H9 (cell line): ENCODE results near the gene LRRC8C. TPM values are rescaled to one million over a fixed set of nuclear protein-coding genes. Genes with fewer than 3 reads are reported as not detected.

Experiments
- DNase-seq: peaks from one replicate; pipeline ENCODE4 v3.0.0-alpha.2; 2017
- H2AFZ ChIP-seq: one replicate; pipeline ENCODE4 v1.6.1; 2013; ENCODE audit warnings: mild to moderate bottlenecking, low read length, control low read depth, moderate library complexity
- H2AK5ac ChIP-seq: 2 replicates; pipeline ENCODE4 v1.6.1; 2013; ENCODE audit warnings: low read length, control low read depth, mixed read lengths; ENCODE audit not compliant: insufficient read length
- H2BK120ac ChIP-seq: one replicate; pipeline ENCODE4 v1.6.1; 2013; ENCODE audit warnings: low read depth, mild to moderate bottlenecking, low read length, control low read depth, inconsistent platforms; ENCODE audit not compliant: poor library complexity, severe bottlenecking
- H2BK12ac ChIP-seq: 2 replicates; pipeline ENCODE4 v1.6.1; 2013; ENCODE audit warnings: low read length, control low read depth, mixed read lengths, low read depth; ENCODE audit not compliant: insufficient read length
- H2BK15ac ChIP-seq: 2 replicates; pipeline ENCODE4 v1.6.1; 2013; ENCODE audit warnings: low read depth, low read length, control low read depth
- H2BK20ac ChIP-seq: one replicate; pipeline ENCODE4 v1.6.1; 2013; ENCODE audit warnings: low read depth, mild to moderate bottlenecking, low read length, control low read depth, inconsistent platforms; ENCODE audit not compliant: poor library complexity, severe bottlenecking
- H2BK5ac ChIP-seq: 2 replicates; pipeline ENCODE4 v1.6.1; 2013; ENCODE audit warnings: low read length, control low read depth, mixed read lengths; ENCODE audit not compliant: insufficient read length
- H3K14ac ChIP-seq: 2 replicates; pipeline ENCODE4 v1.6.1; 2013; ENCODE audit warnings: low read length, control low read depth; ENCODE audit not compliant: insufficient read depth
- H3K18ac ChIP-seq: 2 replicates; pipeline ENCODE4 v1.6.1; 2013; ENCODE audit warnings: low read depth, mild to moderate bottlenecking, mixed read lengths, low read length, control low read depth; ENCODE audit not compliant: insufficient read length
- H3K23ac ChIP-seq: 2 replicates; pipeline ENCODE4 v1.6.1; 2013; ENCODE audit warnings: low read length, control low read depth, mixed read lengths, low read depth; ENCODE audit not compliant: insufficient read length
- H3K23me2 ChIP-seq: 2 replicates; pipeline ENCODE4 v1.6.1; 2013; ENCODE audit warnings: low read depth, mild to moderate bottlenecking, mixed read lengths, low read length, control low read depth; ENCODE audit not compliant: insufficient read length, poor library complexity, severe bottlenecking
- H3K27ac ChIP-seq: 2 replicates; pipeline ENCODE4 v1.5.1; 2013; ENCODE audit warnings: low read length, control low read depth, mixed read lengths, low read depth; ENCODE audit not compliant: insufficient read length
- H3K27me3 ChIP-seq: 2 replicates; pipeline ENCODE4 v1.6.1; 2013; ENCODE audit warnings: low read length, control low read depth, inconsistent platforms; ENCODE audit not compliant: insufficient read depth
- H3K4ac ChIP-seq: 2 replicates; pipeline ENCODE4 v1.6.1; 2013; ENCODE audit warnings: low read depth, mild to moderate bottlenecking, control low read depth, inconsistent platforms, low read length, moderate library complexity
- H3K4me1 ChIP-seq: 2 replicates; pipeline ENCODE4 v1.6.1; 2013; ENCODE audit warnings: low read length, control low read depth, inconsistent platforms; ENCODE audit not compliant: insufficient read depth
- H3K4me2 ChIP-seq: 2 replicates; pipeline ENCODE4 v1.6.1; 2013; ENCODE audit warnings: low read length, control low read depth, mixed read lengths; ENCODE audit not compliant: insufficient read length, insufficient read depth
- H3K56ac ChIP-seq: 2 replicates; pipeline ENCODE4 v1.6.1; 2013; ENCODE audit warnings: low read depth, mild to moderate bottlenecking, mixed read lengths, low read length, control low read depth; ENCODE audit not compliant: insufficient read length
- H3K79me1 ChIP-seq: 2 replicates; pipeline ENCODE4 v1.6.1; 2013; ENCODE audit warnings: low read depth, mild to moderate bottlenecking, moderate library complexity, low read length, control low read depth, inconsistent platforms; ENCODE audit not compliant: insufficient read depth, poor library complexity, severe bottlenecking
- H3K79me2 ChIP-seq: 2 replicates; pipeline ENCODE4 v1.6.1; 2013; ENCODE audit warnings: low read length, control low read depth, inconsistent platforms; ENCODE audit not compliant: insufficient read depth
- H3K9ac ChIP-seq: 2 replicates; pipeline ENCODE4 v1.6.1; 2013; ENCODE audit warnings: low read length, control low read depth, mixed read lengths; ENCODE audit not compliant: insufficient read length; ENCODE audit errors: extremely low read depth
- H3K9me3 ChIP-seq: one replicate; pipeline ENCODE4 v1.6.1; 2013; ENCODE audit warnings: low read depth, low read length, inconsistent platforms; ENCODE audit not compliant: control insufficient read depth
- H3T11ph ChIP-seq: one replicate; pipeline ENCODE4 v1.6.1; 2013; ENCODE audit warnings: mild to moderate bottlenecking, low read length, control low read depth, inconsistent platforms
- H4K20me1 ChIP-seq: one replicate; pipeline ENCODE4 v1.6.1; 2013; ENCODE audit not compliant: control insufficient read depth, insufficient read length, insufficient read depth
- H4K5ac ChIP-seq: 2 replicates; pipeline ENCODE4 v1.6.1; 2013; ENCODE audit warnings: low read depth, mild to moderate bottlenecking, mixed read lengths, low read length, control low read depth; ENCODE audit not compliant: insufficient read length
- H4K8ac ChIP-seq: replicated peaks from 2 replicates; pipeline ENCODE4 v1.6.1; 2013; ENCODE audit warnings: low read length, control low read depth, mixed read lengths, low read depth; ENCODE audit not compliant: insufficient read length
- H4K91ac ChIP-seq: 2 replicates; pipeline ENCODE4 v1.6.1; 2013; ENCODE audit warnings: low read depth, mild to moderate bottlenecking, moderate library complexity, mixed read lengths, low read length, control low read depth; ENCODE audit not compliant: insufficient read length
- H3K27ac Mint-ChIP-seq, 3 experiments: 2 replicates in 2 of 3; 3 replicates in 1 of 3; pipeline ENCODE4 v1.8.0; 2020 to 2021; ENCODE audit warnings: mixed read lengths in 3 of 3, mild to moderate bottlenecking in 1 of 3, moderate library complexity in 1 of 3
- H3K27me3 Mint-ChIP-seq: 2 replicates; pipeline ENCODE4 v1.8.0; 2021; ENCODE audit warnings: low read depth, mild to moderate bottlenecking, moderate library complexity, mixed read lengths
- H3K36me3 Mint-ChIP-seq, 3 experiments: 2 replicates in 2 of 3; 3 replicates in 1 of 3; pipeline ENCODE4 v1.8.0; 2020 to 2021; ENCODE audit warnings: low read depth in 3 of 3, mixed read lengths in 3 of 3; ENCODE audit not compliant: insufficient read depth in 1 of 3
- H3K4me1 Mint-ChIP-seq, 2 experiments: 2 replicates each; pipeline ENCODE4 v1.8.0; 2020; ENCODE audit warnings: mixed read lengths in 2 of 2
- H3K4me3 Mint-ChIP-seq, 2 experiments: 2 replicates in 1 of 2; 3 replicates in 1 of 2; pipeline ENCODE4 v1.8.0; 2020 to 2021; ENCODE audit warnings: mild to moderate bottlenecking in 2 of 2, mixed read lengths in 2 of 2, moderate library complexity in 1 of 2
- H3K9me3 Mint-ChIP-seq, 2 experiments: 2 replicates in 1 of 2; 3 replicates in 1 of 2; pipeline ENCODE4 v1.8.0; 2020; ENCODE audit warnings: mild to moderate bottlenecking in 2 of 2, mixed read lengths in 2 of 2, moderate library complexity in 1 of 2
- WGBS: extraction: QIAGEN DNeasy Blood & Tissue Kit; methylation state at CpG from one replicate; pipeline ENCODE4 v1.1.7; 2013; ENCODE audit warnings: missing lambda C conversion rate, low lambda C conversion rate, mixed read lengths; ENCODE audit not compliant: insufficient read length; ENCODE audit errors: extremely low coverage; 5-methylcytosine and 5-hydroxymethylcytosine counted together
- total RNA-seq: library from RNA; stranded (reverse); gene quantifications from 2 replicates; pipeline ENCODE4 v1.2.1, GENCODE V29; 2021
- TF ChIP-seq, protein P1 (sequence below): fragments of 200-600 bp; sonication (generic); conservative IDR thresholded peaks from 3 replicates; pipeline ENCODE4 v1.8.0; 2021; ENCODE audit warnings: antibody characterized with exemption, mild to moderate bottlenecking

LRRC8C gene
- total RNA-seq, 1 experiment from 2014 or later = 1.9 TPM

DNA sequence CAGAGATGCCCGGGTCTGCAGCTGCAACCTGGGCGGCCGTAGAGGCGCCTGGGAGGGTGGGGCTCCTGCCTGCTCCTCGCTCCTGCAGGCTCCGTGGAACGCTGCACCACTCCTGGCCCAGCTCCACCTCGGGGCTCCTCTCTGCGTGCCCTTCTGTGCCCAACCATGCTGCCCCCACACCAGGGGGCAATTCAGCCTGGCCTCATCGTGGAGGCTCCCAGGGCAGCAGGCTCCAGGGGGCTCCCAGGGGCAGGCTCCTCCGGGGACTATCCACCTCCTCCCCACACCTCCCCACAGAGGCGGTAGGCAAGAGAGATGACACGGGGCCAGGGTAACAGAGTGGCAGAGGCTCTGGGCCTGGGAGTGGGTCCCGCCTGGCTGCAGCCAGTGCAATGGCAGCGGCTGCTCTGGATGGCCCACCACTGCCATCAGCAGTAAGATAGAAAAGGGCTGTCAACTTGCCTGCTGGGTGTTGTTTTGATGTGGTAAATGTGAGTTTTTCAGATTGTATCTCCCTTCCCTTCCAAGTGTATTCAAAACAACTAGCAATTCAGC is 22.4 kb upstream of the LRRC8C start:
- no peak overlapping the region for H3K9ac ChIP-seq
- no peak overlapping the region for H2BK15ac ChIP-seq
- no peaks in the 10 kb centered on the region for H4K20me1 ChIP-seq
- H3K27me3 Mint-ChIP-seq = no peaks in the 10 kb centered on the region
- no peak overlapping the region for H4K91ac ChIP-seq
- no peak overlapping the region for H3K27ac ChIP-seq
- no peaks in the 10 kb centered on the region for H3K4me1 ChIP-seq
- no peak overlapping the region for H4K8ac ChIP-seq
- no peaks in the 10 kb centered on the region for H3K9me3 Mint-ChIP-seq
- no peak overlapping the region for H2BK120ac ChIP-seq
- no peak overlapping the region for H2AK5ac ChIP-seq
- no peak overlapping the region for H3K56ac ChIP-seq
- no peak overlapping the region for H4K5ac ChIP-seq
- no peak for DNase-seq
- H2AFZ ChIP-seq = no peak overlapping the region
- no peaks in the 10 kb centered on the region; a peak in 1 of 7 replicates for H3K36me3 Mint-ChIP-seq
- no peak overlapping the region for H2BK12ac ChIP-seq
- H3K4me3 Mint-ChIP-seq = no peak overlapping the region
- H3K27ac Mint-ChIP-seq = no peak overlapping the region
- no peak overlapping the region for H2BK5ac ChIP-seq
- peaks cover 7 to 12% of the 10 kb centered on the region in 2 experiments for H3K4me1 Mint-ChIP-seq
- H3K14ac ChIP-seq = no peak overlapping the region
- H3K27me3 ChIP-seq = no peaks in the 10 kb centered on the region
- H3K23ac ChIP-seq = no peak overlapping the region
- TF ChIP-seq, protein P1, sequence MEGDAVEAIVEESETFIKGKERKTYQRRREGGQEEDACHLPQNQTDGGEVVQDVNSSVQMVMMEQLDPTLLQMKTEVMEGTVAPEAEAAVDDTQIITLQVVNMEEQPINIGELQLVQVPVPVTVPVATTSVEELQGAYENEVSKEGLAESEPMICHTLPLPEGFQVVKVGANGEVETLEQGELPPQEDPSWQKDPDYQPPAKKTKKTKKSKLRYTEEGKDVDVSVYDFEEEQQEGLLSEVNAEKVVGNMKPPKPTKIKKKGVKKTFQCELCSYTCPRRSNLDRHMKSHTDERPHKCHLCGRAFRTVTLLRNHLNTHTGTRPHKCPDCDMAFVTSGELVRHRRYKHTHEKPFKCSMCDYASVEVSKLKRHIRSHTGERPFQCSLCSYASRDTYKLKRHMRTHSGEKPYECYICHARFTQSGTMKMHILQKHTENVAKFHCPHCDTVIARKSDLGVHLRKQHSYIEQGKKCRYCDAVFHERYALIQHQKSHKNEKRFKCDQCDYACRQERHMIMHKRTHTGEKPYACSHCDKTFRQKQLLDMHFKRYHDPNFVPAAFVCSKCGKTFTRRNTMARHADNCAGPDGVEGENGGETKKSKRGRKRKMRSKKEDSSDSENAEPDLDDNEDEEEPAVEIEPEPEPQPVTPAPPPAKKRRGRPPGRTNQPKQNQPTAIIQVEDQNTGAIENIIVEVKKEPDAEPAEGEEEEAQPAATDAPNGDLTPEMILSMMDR = no peak
- no peak overlapping the region for H3K4ac ChIP-seq
- no peak overlapping the region for H2BK20ac ChIP-seq
- no peak overlapping the region for H3K18ac ChIP-seq
- no peaks in the 10 kb centered on the region for H3K9me3 ChIP-seq
- WGBS = no CpG with 5 or more reads among the region's 15 CpGs
- no peaks in the 10 kb centered on the region for H3K79me2 ChIP-seq
- H3K4me2 ChIP-seq = no peak overlapping the region
- no peaks in the 10 kb centered on the region for H3K23me2 ChIP-seq
- H3K79me1 ChIP-seq = no peaks in the 10 kb centered on the region
- no peak overlapping the region for H3T11ph ChIP-seq
